Measurements from ENCODE around the gene RFX3. TPM values are rescaled to one million over a fixed set of nuclear protein-coding genes. Genes with fewer than 3 reads are reported as not detected.

The RFX3 gene
- total RNA-seq, 1 donor from 2014 or later, result 12.1 TPM

GRCh38 chr9:3478549-3478953, 47.2 kb downstream of the RFX3 start:
- no peak for FAIRE-seq
- Mint-ChIP-seq H3K27ac (ENCODE audit: unreplicated experiment) (peak overlapping the region; percentile 45), H3K27me3 (ENCODE audit: low read depth, unreplicated experiment) (no peaks in the 10 kb centered on the region), H3K36me3 (ENCODE audit: low read depth, unreplicated experiment) (peaks cover 2% of the 10 kb centered on the region), H3K9me3 (ENCODE audit: unreplicated experiment) (no peaks in the 10 kb centered on the region), H3K4me3 (ENCODE audit: unreplicated experiment) (peak overlapping the region; percentile 29), H3K4me1 (ENCODE audit: low read depth, unreplicated experiment) (peaks cover 31% of the 10 kb centered on the region)
- H3K4me1 ChIP-seq (ENCODE audit: insufficient read depth, low read length), result no peaks in the 10 kb centered on the region
- DNase-seq (ENCODE audit: low read depth), result peak; percentile 25
- H3K9me3 ChIP-seq (ENCODE audit: insufficient read depth, low read depth, low read length), result no peaks in the 10 kb centered on the region
- no peak overlapping the region for H3K4me2 ChIP-seq (ENCODE audit: low read length)
- no peak overlapping the region for H3K9ac ChIP-seq (ENCODE audit: low read length)
- H3K4me3 ChIP-seq (ENCODE audit: insufficient read depth, low read depth, low read length), result no peak overlapping the region
- no peak overlapping the region for H3K27ac ChIP-seq (ENCODE audit: low read depth, low read length)
- H3K36me3 ChIP-seq (ENCODE audit: insufficient read depth, low read length), result no peaks in the 10 kb centered on the region
- H3K27me3 ChIP-seq (ENCODE audit: insufficient read depth, low read length), result no peaks in the 10 kb centered on the region
- no peak for TF ChIP-seq CTCF (IDR thresholded peaks at IDR 0.05; ENCODE audit: insufficient read depth, low read depth, low read length)
- TF ChIP-seq EZH2 (IDR thresholded peaks at IDR 0.05; ENCODE audit: insufficient read depth, low read length), result no peak
- no peaks in the 10 kb centered on the region for H3K79me2 ChIP-seq (ENCODE audit: insufficient read depth, low read length)
- H2AFZ ChIP-seq (ENCODE audit: low read depth, low read length), result no peak overlapping the region
- H4K20me1 ChIP-seq (ENCODE audit: insufficient read depth, low read length), result no peaks in the 10 kb centered on the region

DNA sequence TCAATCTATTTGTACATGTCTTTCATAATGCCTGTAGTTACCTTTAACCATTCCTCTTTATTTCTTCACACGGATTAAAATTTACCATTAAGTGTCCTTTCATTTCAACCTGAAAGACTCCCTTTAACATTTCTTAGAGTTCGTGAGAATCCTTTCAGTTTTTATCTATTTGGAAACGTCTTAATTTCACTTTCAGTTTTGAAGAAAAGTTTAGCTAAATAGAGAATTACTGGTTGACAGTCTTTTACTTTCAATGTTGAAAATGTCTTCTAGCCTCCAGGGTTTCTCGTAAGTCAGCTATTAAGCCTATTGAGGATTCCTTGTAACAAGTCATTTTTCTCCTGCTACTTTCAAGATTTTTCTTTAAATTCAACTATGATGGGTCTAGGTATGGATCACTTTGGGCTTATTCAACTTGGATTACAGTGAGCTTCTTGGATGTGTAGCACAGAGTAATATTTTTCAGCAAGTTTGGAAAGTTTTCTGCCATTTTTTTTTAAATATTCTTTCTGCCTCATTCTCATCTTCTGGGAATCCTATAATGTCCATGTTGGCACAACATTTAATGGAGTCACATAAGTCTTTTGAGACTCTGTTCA, 48.5 kb downstream of the RFX3 start:
- no peaks in the 10 kb centered on the region for H3K9me3 ChIP-seq (ENCODE audit: insufficient read depth, low read depth, low read length)
- Mint-ChIP-seq H3K27ac (ENCODE audit: unreplicated experiment) (no peak overlapping the region), H3K27me3 (ENCODE audit: low read depth, unreplicated experiment) (no peaks in the 10 kb centered on the region), H3K4me3 (ENCODE audit: unreplicated experiment) (no peak overlapping the region), H3K36me3 (ENCODE audit: low read depth, unreplicated experiment) (peaks cover 2% of the 10 kb centered on the region), H3K4me1 (ENCODE audit: low read depth, unreplicated experiment) (peaks cover 38% of the 10 kb centered on the region), H3K9me3 (ENCODE audit: unreplicated experiment) (no peaks in the 10 kb centered on the region)
- no peaks in the 10 kb centered on the region for H3K79me2 ChIP-seq (ENCODE audit: insufficient read depth, low read length)
- H3K36me3 ChIP-seq (ENCODE audit: insufficient read depth, low read length), result no peaks in the 10 kb centered on the region
- H2AFZ ChIP-seq (ENCODE audit: low read depth, low read length), result no peak overlapping the region
- no peak overlapping the region for H3K9ac ChIP-seq (ENCODE audit: low read length)
- no peak overlapping the region for H3K27ac ChIP-seq (ENCODE audit: low read depth, low read length)
- no peak overlapping the region for H3K4me3 ChIP-seq (ENCODE audit: insufficient read depth, low read depth, low read length)
- no peaks in the 10 kb centered on the region for H3K4me1 ChIP-seq (ENCODE audit: insufficient read depth, low read length)
- no peaks in the 10 kb centered on the region for H4K20me1 ChIP-seq (ENCODE audit: insufficient read depth, low read length)
- DNase-seq (ENCODE audit: low read depth) (no peak), FAIRE-seq (no peak)
- H3K27me3 ChIP-seq (ENCODE audit: insufficient read depth, low read length), result no peaks in the 10 kb centered on the region
- no peak overlapping the region for H3K4me2 ChIP-seq (ENCODE audit: low read length)
- TF ChIP-seq EZH2 (IDR thresholded peaks at IDR 0.05; ENCODE audit: insufficient read depth, low read length) (no peak), CTCF (IDR thresholded peaks at IDR 0.05; ENCODE audit: insufficient read depth, low read depth, low read length) (no peak)

GRCh38 chr9:3475300-3476020, 50.3 kb downstream of the RFX3 start:
- Histone ChIP-seq H3K4me3 (ENCODE audit: insufficient read depth, low read depth, low read length) (no peak overlapping the region), H2AFZ (ENCODE audit: low read depth, low read length) (no peak overlapping the region), H3K27ac (ENCODE audit: low read depth, low read length) (no peak overlapping the region), H3K36me3 (ENCODE audit: insufficient read depth, low read length) (no peaks in the 10 kb centered on the region), H4K20me1 (ENCODE audit: insufficient read depth, low read length) (no peaks in the 10 kb centered on the region), H3K9ac (ENCODE audit: low read length) (no peak overlapping the region), H3K9me3 (ENCODE audit: insufficient read depth, low read depth, low read length) (no peaks in the 10 kb centered on the region), H3K4me1 (ENCODE audit: insufficient read depth, low read length) (no peaks in the 10 kb centered on the region), H3K79me2 (ENCODE audit: insufficient read depth, low read length) (no peaks in the 10 kb centered on the region), H3K27me3 (ENCODE audit: insufficient read depth, low read length) (no peaks in the 10 kb centered on the region), H3K4me2 (ENCODE audit: low read length) (no peak overlapping the region)
- Mint-ChIP-seq H3K27ac (ENCODE audit: unreplicated experiment) (peak overlapping the region; percentile 90), H3K27me3 (ENCODE audit: low read depth, unreplicated experiment) (no peaks in the 10 kb centered on the region), H3K4me1 (ENCODE audit: low read depth, unreplicated experiment) (peaks cover 40% of the 10 kb centered on the region), H3K36me3 (ENCODE audit: low read depth, unreplicated experiment) (peaks cover 2% of the 10 kb centered on the region), H3K9me3 (ENCODE audit: unreplicated experiment) (no peaks in the 10 kb centered on the region), H3K4me3 (ENCODE audit: unreplicated experiment) (no peak overlapping the region)
- TF ChIP-seq CTCF (IDR thresholded peaks at IDR 0.05; ENCODE audit: insufficient read depth, low read depth, low read length) (no peak), EZH2 (IDR thresholded peaks at IDR 0.05; ENCODE audit: insufficient read depth, low read length) (no peak)
- DNase-seq (ENCODE audit: low read depth), result no peak
- FAIRE-seq, result no peak

Measured in astrocyte (in vitro differentiated cells and primary cell).